ENCODE data around the gene PKM.
A peak's percentile ranks its signal among the peaks of the same experiment; 100 is the strongest.

PKM gene

DNA sequence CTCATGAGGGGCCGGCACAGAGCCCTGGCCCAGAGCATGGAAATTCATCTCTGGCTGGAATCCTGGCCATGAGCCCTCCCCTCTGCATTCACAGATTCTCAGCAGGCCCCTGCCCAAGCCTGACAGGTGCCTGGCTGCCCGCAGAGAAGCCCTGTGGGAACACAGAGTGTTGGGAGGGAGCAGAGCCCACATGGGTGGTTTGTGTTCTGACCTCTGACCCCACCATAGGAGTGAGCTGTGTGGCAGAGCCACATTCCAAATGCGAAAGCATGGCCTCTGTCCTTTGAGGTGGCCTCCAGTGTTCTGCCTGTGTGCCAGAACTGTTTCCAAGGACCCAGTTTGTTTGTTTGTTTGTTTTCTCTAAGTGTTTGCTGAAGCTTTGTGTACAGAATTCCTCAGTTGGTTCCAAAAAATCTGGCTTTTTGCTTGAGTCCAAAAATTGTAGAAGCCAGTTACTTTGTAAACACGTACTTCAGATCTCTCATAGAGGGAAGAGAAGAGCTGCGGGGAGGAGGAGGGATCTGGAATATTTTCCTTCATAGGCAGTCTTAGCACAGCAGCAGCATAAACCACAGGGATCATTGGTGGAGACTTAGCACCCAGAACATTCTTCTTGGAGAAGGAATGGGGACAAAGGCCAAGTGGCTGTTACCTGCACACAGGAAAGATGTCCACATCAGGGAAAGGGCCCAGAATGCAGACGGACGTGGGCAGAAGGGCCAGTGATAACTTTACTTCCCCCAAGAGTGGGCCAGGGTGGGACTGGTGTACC is 69.4 kb downstream of the PKM start:
- H4K12ac ChIP-seq (ENCODE audit: low read depth, low read length) = no peak overlapping the region
- WGBS (ENCODE audit: extremely low coverage, insufficient coverage, insufficient read length) = no CpG with 5 or more reads among the region's 7 CpGs
- DNase-seq = peak; percentile 61 to 77
- peaks cover 12% of the 10 kb centered on the region for H3K79me1 ChIP-seq (ENCODE audit: low read length)
- no peak overlapping the region for H2AFZ ChIP-seq (ENCODE audit: insufficient read depth, low read length, poor library complexity)
- no peaks in the 10 kb centered on the region for H3K79me2 ChIP-seq (ENCODE audit: control insufficient read depth, insufficient read depth, low read length, poor library complexity)
- H3K4me3 ChIP-seq (ENCODE audit: low read depth, low read length) = no peak overlapping the region
- H3K36me3 ChIP-seq (ENCODE audit: control insufficient read depth in 1 of 2, insufficient read depth in 2 of 2, low read length in 2 of 2) = peaks cover 5 to 6% of the 10 kb centered on the region in 2 experiments
- H3K27ac ChIP-seq (ENCODE audit: low read depth, low read length) = peak overlapping the region; percentile 67
- H2AK5ac ChIP-seq (ENCODE audit: low read length) = no peak overlapping the region
- peaks cover 18 to 23% of the 10 kb centered on the region in 2 experiments for H3K4me1 ChIP-seq (ENCODE audit: control insufficient read depth in 1 of 2, insufficient read depth in 2 of 2, low read length in 2 of 2)
- no peak overlapping the region for H2BK12ac ChIP-seq (ENCODE audit: low read length)
- H3K4ac ChIP-seq (ENCODE audit: low read depth, low read length) = no peak overlapping the region
- no peak overlapping the region for H3K4me2 ChIP-seq (ENCODE audit: low read length)
- H3K23ac ChIP-seq (ENCODE audit: low read length) = no peak overlapping the region
- H3K9ac ChIP-seq (ENCODE audit: low read length) = no peak overlapping the region
- no peak overlapping the region for H3K14ac ChIP-seq (ENCODE audit: low read length)
- no peaks in the 10 kb centered on the region for H3K9me3 ChIP-seq (ENCODE audit: insufficient read depth, low read depth, low read length)
- peak overlapping the region; percentile 36 for H2BK5ac ChIP-seq (ENCODE audit: low read depth, low read length, poor library complexity)
- no peaks in the 10 kb centered on the region for H3K27me3 ChIP-seq (ENCODE audit: insufficient read depth, low read length)
- H4K91ac ChIP-seq (ENCODE audit: low read depth, low read length) = peak overlapping the region; percentile 68
- no peak overlapping the region for H3K18ac ChIP-seq (ENCODE audit: low read length)
- H4K8ac ChIP-seq (ENCODE audit: low read depth, low read length) = no peak overlapping the region
- peak overlapping the region; percentile 57 for H2BK120ac ChIP-seq (ENCODE audit: insufficient read depth, low read length, poor library complexity)

DNA sequence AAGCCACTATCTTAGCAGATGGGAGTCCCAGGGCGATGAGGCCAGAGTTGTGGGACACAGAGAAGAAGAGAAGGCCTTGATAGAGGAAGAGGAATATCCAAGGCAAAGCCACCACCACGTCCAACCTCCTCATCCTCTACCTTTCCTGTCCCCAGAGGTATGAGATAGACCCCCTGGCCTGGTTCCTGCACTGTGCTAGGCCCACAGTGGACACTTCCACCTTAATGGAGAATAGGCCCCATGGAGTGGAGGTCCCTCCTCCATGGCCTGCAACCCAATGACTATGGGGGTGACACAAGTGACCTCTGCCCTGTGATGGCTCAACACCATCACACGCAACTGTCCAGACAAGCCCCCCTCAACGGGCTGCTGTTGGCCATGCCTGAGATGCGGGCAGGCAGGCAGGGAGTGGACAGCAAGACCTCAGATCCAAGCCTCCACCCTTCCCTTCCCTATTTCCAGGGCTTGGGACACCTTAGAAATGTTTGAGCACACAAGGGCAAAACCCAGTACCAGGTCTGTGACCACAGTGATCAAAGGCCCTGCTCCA is 70.2 kb downstream of the PKM start:
- peak overlapping the region; percentile 86 for H3K18ac ChIP-seq (ENCODE audit: low read length)
- no peak overlapping the region for H2BK5ac ChIP-seq (ENCODE audit: low read depth, low read length, poor library complexity)
- H4K91ac ChIP-seq (ENCODE audit: low read depth, low read length) = peak overlapping the region; percentile 68

DNA sequence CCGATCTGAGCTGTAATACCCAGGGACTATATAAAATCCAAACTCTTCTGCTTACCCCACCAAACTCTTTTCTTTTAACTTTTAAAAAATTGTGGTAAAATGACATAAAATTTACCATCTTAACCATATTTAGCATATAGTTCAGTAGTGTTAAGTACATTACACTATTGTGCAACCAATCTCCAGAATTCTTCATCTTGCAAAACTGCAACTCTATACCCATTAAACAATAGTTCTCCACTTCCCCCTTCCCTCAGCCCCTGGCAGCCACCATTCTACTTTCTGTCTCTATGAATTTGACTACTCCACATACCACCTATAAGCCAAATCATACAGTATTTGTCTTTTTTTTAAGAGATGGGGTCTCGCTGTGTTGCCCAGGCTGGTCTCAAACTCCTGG is 74.1 kb downstream of the PKM start:
- H3K79me2 ChIP-seq (ENCODE audit: control insufficient read depth, insufficient read depth, low read length, poor library complexity) = no peaks in the 10 kb centered on the region
- H3K4me1 ChIP-seq (ENCODE audit: control insufficient read depth in 1 of 2, insufficient read depth in 2 of 2, low read length in 2 of 2) = peaks cover 11 to 12% of the 10 kb centered on the region in 2 experiments
- H2AK5ac ChIP-seq (ENCODE audit: low read length) = no peak overlapping the region
- H2BK120ac ChIP-seq (ENCODE audit: insufficient read depth, low read length, poor library complexity) = no peak overlapping the region
- no peak overlapping the region for H2BK12ac ChIP-seq (ENCODE audit: low read length)
- H3K9me3 ChIP-seq (ENCODE audit: insufficient read depth, low read depth, low read length) = no peaks in the 10 kb centered on the region
- H4K8ac ChIP-seq (ENCODE audit: low read depth, low read length) = no peak overlapping the region
- no peak overlapping the region for H3K4me3 ChIP-seq (ENCODE audit: low read depth, low read length)
- no peak overlapping the region for H3K27ac ChIP-seq (ENCODE audit: low read depth, low read length)
- no peak overlapping the region for H4K91ac ChIP-seq (ENCODE audit: low read depth, low read length)
- H3K36me3 ChIP-seq (ENCODE audit: control insufficient read depth in 1 of 2, insufficient read depth in 2 of 2, low read length in 2 of 2) = peaks cover 0 to 3% of the 10 kb centered on the region in 2 experiments
- H2BK5ac ChIP-seq (ENCODE audit: low read depth, low read length, poor library complexity) = no peak overlapping the region
- no peak overlapping the region for H3K14ac ChIP-seq (ENCODE audit: low read length)
- no peak overlapping the region for H3K4ac ChIP-seq (ENCODE audit: low read depth, low read length)
- WGBS (ENCODE audit: extremely low coverage, insufficient coverage, insufficient read length) = no CpG with 5 or more reads among the region's 2 CpGs
- H3K18ac ChIP-seq (ENCODE audit: low read length) = no peak overlapping the region
- H3K23ac ChIP-seq (ENCODE audit: low read length) = no peak overlapping the region
- no peak overlapping the region for H3K9ac ChIP-seq (ENCODE audit: low read length)
- no peak for DNase-seq
- H3K79me1 ChIP-seq (ENCODE audit: low read length) = peaks cover 11% of the 10 kb centered on the region
- H4K12ac ChIP-seq (ENCODE audit: low read depth, low read length) = no peak overlapping the region
- H2AFZ ChIP-seq (ENCODE audit: insufficient read depth, low read length, poor library complexity) = no peak overlapping the region
- no peak overlapping the region for H3K4me2 ChIP-seq (ENCODE audit: low read length)
- H3K27me3 ChIP-seq (ENCODE audit: insufficient read depth, low read length) = no peaks in the 10 kb centered on the region

More for the DNA sequence above, 70.2 kb downstream of the PKM start:
- Histone ChIP-seq H3K9me3 (ENCODE audit: insufficient read depth, low read depth, low read length) (no peaks in the 10 kb centered on the region), H3K4ac (ENCODE audit: low read depth, low read length) (no peak overlapping the region), H3K36me3 (ENCODE audit: control insufficient read depth in 1 of 2, insufficient read depth in 2 of 2, low read length in 2 of 2) (peaks cover 3 to 5% of the 10 kb centered on the region in 2 experiments), H3K4me3 (ENCODE audit: low read depth, low read length) (no peak overlapping the region), H3K4me1 (ENCODE audit: control insufficient read depth in 1 of 2, insufficient read depth in 2 of 2, low read length in 2 of 2) (peaks cover 17 to 19% of the 10 kb centered on the region in 2 experiments), H2AK5ac (ENCODE audit: low read length) (peak overlapping the region; percentile 81), H3K23ac (ENCODE audit: low read length) (no peak overlapping the region), H4K8ac (ENCODE audit: low read depth, low read length) (no peak overlapping the region), H3K27ac (ENCODE audit: low read depth, low read length) (peak overlapping the region; percentile 7), H2BK12ac (ENCODE audit: low read length) (peak overlapping the region; percentile 59), H3K14ac (ENCODE audit: low read length) (peak overlapping the region; percentile 51), H4K12ac (ENCODE audit: low read depth, low read length) (no peak overlapping the region), H2BK120ac (ENCODE audit: insufficient read depth, low read length, poor library complexity) (peak overlapping the region; percentile 57), H2AFZ (ENCODE audit: insufficient read depth, low read length, poor library complexity) (no peak overlapping the region), H3K4me2 (ENCODE audit: low read length) (no peak overlapping the region), H3K79me1 (ENCODE audit: low read length) (peaks cover 13% of the 10 kb centered on the region), H3K9ac (ENCODE audit: low read length) (no peak overlapping the region), H3K27me3 (ENCODE audit: insufficient read depth, low read length) (no peaks in the 10 kb centered on the region), H3K79me2 (ENCODE audit: control insufficient read depth, insufficient read depth, low read length, poor library complexity) (no peaks in the 10 kb centered on the region)
- no CpG with 5 or more reads among the region's 5 CpGs for WGBS (ENCODE audit: extremely low coverage, insufficient coverage, insufficient read length)
- no peak for DNase-seq

DNA sequence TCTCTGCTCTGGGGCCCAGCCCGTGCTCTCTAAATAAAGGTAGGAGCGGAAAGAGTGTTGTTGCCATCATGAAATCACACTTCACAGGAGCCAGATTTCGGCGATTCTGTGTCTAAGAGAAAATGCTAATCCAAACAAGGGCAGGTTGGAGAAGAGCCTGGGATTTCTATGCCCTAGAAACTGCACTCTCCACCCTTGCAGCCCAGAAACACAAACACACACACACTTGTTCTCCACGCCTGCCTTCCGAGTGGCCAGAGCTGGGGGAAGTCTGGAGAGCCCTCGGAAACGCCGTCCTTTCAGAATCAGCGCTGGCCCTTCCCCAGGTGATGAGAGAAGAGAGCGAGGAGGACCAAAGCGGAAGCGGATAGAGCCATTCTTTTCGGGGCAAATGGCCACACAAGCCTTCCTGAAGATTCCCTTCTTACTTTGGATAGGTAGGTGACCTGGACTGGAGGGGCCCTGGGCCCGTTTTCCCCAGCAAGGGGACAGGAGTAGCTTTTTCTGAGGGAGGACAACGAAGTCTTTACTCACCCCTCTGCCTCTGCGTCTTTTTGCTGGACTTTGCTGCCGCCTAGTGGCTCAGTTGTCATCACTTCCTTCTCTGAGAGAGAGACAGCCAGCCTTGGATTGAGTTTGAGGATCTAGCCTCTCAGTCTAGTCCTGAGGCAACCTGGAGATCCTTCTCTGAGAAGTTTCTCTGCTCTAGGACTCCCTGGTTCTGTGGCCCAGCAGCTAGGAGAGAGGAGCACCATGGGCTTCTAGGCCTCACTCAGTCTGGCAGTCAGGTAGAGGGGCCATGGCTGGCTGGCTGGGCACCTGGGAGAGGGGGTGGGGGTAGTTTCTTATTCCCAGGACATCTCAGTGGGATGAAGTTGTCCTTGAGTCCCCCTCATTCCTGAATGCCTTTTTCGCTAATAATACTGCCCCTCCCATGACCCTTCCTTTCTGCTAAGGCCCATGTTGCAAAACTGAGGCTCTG is 75.1 kb downstream of the PKM start:
- H4K12ac ChIP-seq (ENCODE audit: low read depth, low read length) = no peak overlapping the region
- no peaks in the 10 kb centered on the region for H3K79me2 ChIP-seq (ENCODE audit: control insufficient read depth, insufficient read depth, low read length, poor library complexity)
- peak overlapping the region; percentile 29 for H2BK5ac ChIP-seq (ENCODE audit: low read depth, low read length, poor library complexity)
- no peak overlapping the region for H3K4me3 ChIP-seq (ENCODE audit: low read depth, low read length)
- H3K4me2 ChIP-seq (ENCODE audit: low read length) = peak overlapping the region; percentile 29
- H3K9ac ChIP-seq (ENCODE audit: low read length) = no peak overlapping the region
- H4K8ac ChIP-seq (ENCODE audit: low read depth, low read length) = no peak overlapping the region
- H2BK12ac ChIP-seq (ENCODE audit: low read length) = peak overlapping the region; percentile 43
- no peak overlapping the region for H2AFZ ChIP-seq (ENCODE audit: insufficient read depth, low read length, poor library complexity)
- H3K4me1 ChIP-seq (ENCODE audit: control insufficient read depth in 1 of 2, insufficient read depth in 2 of 2, low read length in 2 of 2) = peaks cover 3% of the 10 kb centered on the region in 2 experiments
- peaks cover 0 to 3% of the 10 kb centered on the region in 2 experiments for H3K36me3 ChIP-seq (ENCODE audit: control insufficient read depth in 1 of 2, insufficient read depth in 2 of 2, low read length in 2 of 2)
- no CpG with 5 or more reads among the region's 19 CpGs for WGBS (ENCODE audit: extremely low coverage, insufficient coverage, insufficient read length)
- no peak overlapping the region for H3K18ac ChIP-seq (ENCODE audit: low read length)
- no peak overlapping the region for H3K14ac ChIP-seq (ENCODE audit: low read length)
- no peak overlapping the region for H2AK5ac ChIP-seq (ENCODE audit: low read length)
- H3K27me3 ChIP-seq (ENCODE audit: insufficient read depth, low read length) = no peaks in the 10 kb centered on the region
- H3K23ac ChIP-seq (ENCODE audit: low read length) = no peak overlapping the region
- peak; percentile 77 to 92 for DNase-seq
- H2BK120ac ChIP-seq (ENCODE audit: insufficient read depth, low read length, poor library complexity) = peak overlapping the region; percentile 10
- H3K79me1 ChIP-seq (ENCODE audit: low read length) = peaks cover 6% of the 10 kb centered on the region
- no peak overlapping the region for H3K27ac ChIP-seq (ENCODE audit: low read depth, low read length)
- H3K4ac ChIP-seq (ENCODE audit: low read depth, low read length) = no peak overlapping the region
- peak overlapping the region; percentile 60 for H4K91ac ChIP-seq (ENCODE audit: low read depth, low read length)
- H3K9me3 ChIP-seq (ENCODE audit: insufficient read depth, low read depth, low read length) = no peaks in the 10 kb centered on the region

Measured in trophoblast cell (in vitro differentiated cells and primary cell).